Right lobe of liver (tissue), 6 donors: ENCODE measurements around the gene PSMA5. TPM values are rescaled to one million over a fixed set of nuclear protein-coding genes. Genes with fewer than 3 reads are reported as not detected.
A peak's percentile ranks its signal among the peaks of the same experiment; 100 is the strongest.

Source experiments
- ATAC-seq, 4 donors: fragments of 200-7000 bp; cut with Tn5 transposase; one replicate each; pipeline ENCODE4 v1.9.1; 2020; ENCODE audit warnings: mild to moderate bottlenecking in 4 of 4, moderate library complexity in 4 of 4
- DNase-seq, 3 donors: peaks; one replicate each; pipeline ENCODE4 v3.0.0-alpha.2; 2020
- H3K27ac ChIP-seq, 3 donors: fragments of 200-600 bp; one replicate each; pipeline ENCODE4 v1.8.0; 2022
- H3K27me3 ChIP-seq, 2 donors: fragments of 200-600 bp; one replicate each; pipeline ENCODE4 v1.8.0; 2022
- H3K36me3 ChIP-seq, 4 donors: fragments of 200-600 bp; sonication (generic) in 1 of 4; one replicate each; pipeline versions ENCODE4 v1.5.1 to v1.8.0; 2017 to 2022; ENCODE audit warnings: control low read depth in 1 of 4
- H3K4me1 ChIP-seq, 4 donors: fragments of 200-600 bp; sonication (generic) in 1 of 4; one replicate each; pipeline versions ENCODE4 v1.5.1 to v1.8.0; 2017 to 2022; ENCODE audit warnings: control low read depth in 1 of 4
- H3K4me3 ChIP-seq, 3 donors: fragments of 200-600 bp; one replicate each; pipeline ENCODE4 v1.8.0; 2022
- H3K9me3 ChIP-seq, 4 donors: fragments of 200-600 bp; sonication (generic) in 1 of 4; one replicate each; pipeline versions ENCODE4 v1.5.1 to v1.8.0; 2017 to 2022; ENCODE audit warnings: control low read depth in 1 of 4
- POLR2A ChIP-seq: fragments of 450-650 bp; IDR thresholded peaks from one replicate; pipeline ENCODE4 v1.6.1; 2017; ENCODE audit warnings: antibody characterized with exemption, mild to moderate bottlenecking
- WGBS: methylation state at CpG from one replicate; pipeline ENCODE4 v1.1.6; 2018; ENCODE audit warnings: low coverage, low lambda C conversion rate; ENCODE audit not compliant: insufficient coverage; ENCODE audit errors: missing lambda C conversion rate; 5-methylcytosine and 5-hydroxymethylcytosine counted together
- intact Hi-C, 2 donors: fragments of 100-400 bp; cut with DNase I; formaldehyde crosslinking; loops; one replicate each; pipeline versions ENCODE4 v1.11.2 to v1.14.1; 2022
- total RNA-seq, 6 experiments: library from RNA; depleted of rRNA in 2 of 6; stranded (reverse); fragments of >200 nt in 2 of 6; fragmentation: NEBNext Ultra II Directional in 3 of 6; extraction: Animal tissue kit (Norgen Biotek cat#: 25700) in 3 of 6; gene quantifications; one replicate each; pipeline versions ENCODE4 v1.1.0 to v1.2.4, GENCODE V29; 2016 to 2023
- TF ChIP-seq, protein P1 (sequence below), 4 donors: fragments of 200-600 bp in 3 of 4; fragments of 450-650 bp in 1 of 4; IDR thresholded peaks; one replicate each; pipeline versions ENCODE4 v1.5.1 to v1.8.0; 2016 to 2022; ENCODE audit warnings: antibody characterized with exemption in 4 of 4, mild to moderate bottlenecking in 2 of 4
- donor health status: DM: no; HTN: yes; CAD: no.
- donor health status: DM: no; HTN: no; CAD: no.
- donor health status: DM: no; HTN: no; CAD: no.
- donor health status: DM: no; HTN: yes; CAD: no.
- donor health status: DM: no; HTN: yes; CAD: no.

PSMA5 gene
- total RNA-seq, 6 experiments from 2014 or later = 38.8 to 83.5 (median 61.1) TPM

- ATAC-seq (peak in 1 of 4 donors; percentile 38), DNase-seq (no peak)
- intact Hi-C loops = no loop called here
- no peaks in the 10 kb centered on the region for H3K9me3 ChIP-seq
- peaks cover 0 to 5% (median 0%) of the 10 kb centered on the region in 4 donors for H3K4me1 ChIP-seq
- no peaks in the 10 kb centered on the region for H3K27me3 ChIP-seq
- no peaks in the 10 kb centered on the region for H3K36me3 ChIP-seq
- no peak overlapping the region for H3K4me3 ChIP-seq
- WGBS = 58% methylated on average over 2 of the region's 2 CpGs
- TF ChIP-seq POLR2A = no peak
- TF ChIP-seq, protein P1, sequence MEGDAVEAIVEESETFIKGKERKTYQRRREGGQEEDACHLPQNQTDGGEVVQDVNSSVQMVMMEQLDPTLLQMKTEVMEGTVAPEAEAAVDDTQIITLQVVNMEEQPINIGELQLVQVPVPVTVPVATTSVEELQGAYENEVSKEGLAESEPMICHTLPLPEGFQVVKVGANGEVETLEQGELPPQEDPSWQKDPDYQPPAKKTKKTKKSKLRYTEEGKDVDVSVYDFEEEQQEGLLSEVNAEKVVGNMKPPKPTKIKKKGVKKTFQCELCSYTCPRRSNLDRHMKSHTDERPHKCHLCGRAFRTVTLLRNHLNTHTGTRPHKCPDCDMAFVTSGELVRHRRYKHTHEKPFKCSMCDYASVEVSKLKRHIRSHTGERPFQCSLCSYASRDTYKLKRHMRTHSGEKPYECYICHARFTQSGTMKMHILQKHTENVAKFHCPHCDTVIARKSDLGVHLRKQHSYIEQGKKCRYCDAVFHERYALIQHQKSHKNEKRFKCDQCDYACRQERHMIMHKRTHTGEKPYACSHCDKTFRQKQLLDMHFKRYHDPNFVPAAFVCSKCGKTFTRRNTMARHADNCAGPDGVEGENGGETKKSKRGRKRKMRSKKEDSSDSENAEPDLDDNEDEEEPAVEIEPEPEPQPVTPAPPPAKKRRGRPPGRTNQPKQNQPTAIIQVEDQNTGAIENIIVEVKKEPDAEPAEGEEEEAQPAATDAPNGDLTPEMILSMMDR (IDR thresholded peaks at IDR 0.05) = no peak
- H3K27ac ChIP-seq = no peak overlapping the region
Measured at GRCh38 chr1:109385417-109385816, 40.8 kb downstream of the PSMA5 start.

DNA sequence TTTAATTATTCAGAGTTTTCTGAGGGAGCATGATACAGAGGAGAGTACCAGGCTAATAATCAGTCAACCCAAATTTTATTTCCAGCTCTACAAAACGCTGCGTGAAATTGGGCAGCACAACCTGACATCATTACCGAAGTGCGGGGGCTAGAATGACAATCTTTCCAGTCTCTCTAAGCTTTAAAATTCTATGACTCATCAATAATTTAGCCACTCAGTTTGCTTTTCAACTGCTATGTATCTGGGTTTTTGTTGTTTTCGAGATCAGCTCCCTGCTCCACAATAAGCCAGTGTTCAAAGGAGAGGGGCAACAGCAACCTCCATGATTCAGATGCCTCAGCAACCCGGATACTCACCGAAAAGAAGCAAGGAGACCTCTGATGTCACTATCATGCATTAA, 42.4 kb downstream of the PSMA5 start:
- peaks cover 0 to 5% (median 0%) of the 10 kb centered on the region in 4 donors for H3K4me1 ChIP-seq
- TF ChIP-seq POLR2A = no peak
- TF ChIP-seq, protein P1 (IDR thresholded peaks at IDR 0.05) = no peak
- 95% methylated on average over 7 of the region's 7 CpGs for WGBS
- no peaks in the 10 kb centered on the region for H3K9me3 ChIP-seq
- no peaks in the 10 kb centered on the region for H3K27me3 ChIP-seq
- no peak overlapping the region for H3K4me3 ChIP-seq
- no peaks in the 10 kb centered on the region for H3K36me3 ChIP-seq
- intact Hi-C loops = no loop called here
- ATAC-seq (no peak), DNase-seq (no peak)
- H3K27ac ChIP-seq = no peak overlapping the region

DNA sequence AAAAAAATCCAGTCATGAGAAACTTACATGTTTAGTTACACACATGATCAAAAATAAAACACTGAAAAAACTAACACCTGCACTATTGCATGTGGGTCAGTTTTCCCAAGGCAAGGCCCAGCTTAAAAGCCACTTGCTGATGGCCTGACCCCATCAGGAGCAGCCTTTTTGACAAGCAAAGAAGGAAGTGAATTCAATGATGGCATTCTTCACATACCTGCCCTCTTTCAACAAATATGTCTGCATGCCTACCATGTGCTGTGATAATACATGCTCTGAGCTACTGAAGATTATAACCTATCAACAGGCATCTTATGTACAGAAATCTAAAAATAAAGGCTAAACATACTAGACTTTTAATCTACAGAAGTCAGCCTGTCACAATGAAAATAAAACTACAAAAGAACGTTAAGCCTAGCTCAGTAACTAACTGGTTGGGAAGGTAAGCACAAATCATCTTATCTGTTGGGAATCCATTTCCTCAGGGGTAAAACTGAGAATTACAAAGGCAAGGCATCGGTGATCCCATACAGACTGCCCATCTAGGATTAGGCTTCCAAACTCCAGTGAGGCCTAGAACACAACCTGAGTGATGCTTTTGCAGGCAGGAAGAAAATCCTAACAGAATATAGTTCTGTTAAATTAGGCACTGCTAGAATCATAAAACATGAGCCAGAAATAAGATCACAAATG, 43.0 kb downstream of the PSMA5 start:
- H3K27me3 ChIP-seq = no peaks in the 10 kb centered on the region
- H3K36me3 ChIP-seq = no peaks in the 10 kb centered on the region
- ATAC-seq = no peak
- DNase-seq = no peak
- H3K4me1 ChIP-seq = peaks cover 0 to 5% (median 0%) of the 10 kb centered on the region in 4 donors
- no peaks in the 10 kb centered on the region for H3K9me3 ChIP-seq
- intact Hi-C loops = no loop called here
- no peak for TF ChIP-seq POLR2A
- TF ChIP-seq, protein P1 (IDR thresholded peaks at IDR 0.05) = no peak
- H3K4me3 ChIP-seq = no peak overlapping the region
- H3K27ac ChIP-seq = no peak overlapping the region
- 51% methylated on average over 2 of the region's 2 CpGs for WGBS

DNA sequence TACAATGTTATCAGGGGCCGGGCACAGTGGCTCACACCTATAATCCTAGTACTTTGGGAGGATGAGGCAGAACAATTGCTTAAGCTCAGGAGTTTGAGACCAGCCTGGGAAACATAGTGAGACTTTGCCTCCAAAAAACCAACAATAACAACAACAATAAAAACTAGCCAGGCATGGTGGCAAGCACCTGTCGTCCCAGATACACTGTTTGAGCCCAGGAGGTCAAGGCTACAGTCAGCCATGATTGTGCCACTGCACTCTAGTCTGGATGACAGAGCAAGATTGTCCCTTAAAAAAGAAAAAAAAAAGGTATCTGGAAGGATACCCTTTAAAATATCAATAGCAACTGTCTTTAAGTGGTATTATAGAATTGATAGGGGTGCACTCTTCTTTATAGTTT, 44.7 kb downstream of the PSMA5 start:
- no peak overlapping the region for H3K4me3 ChIP-seq
- no peak for DNase-seq
- peaks cover 0 to 13% (median 0%) of the 10 kb centered on the region in 4 donors for H3K4me1 ChIP-seq
- no peak for TF ChIP-seq POLR2A
- TF ChIP-seq, protein P1 (IDR thresholded peaks at IDR 0.05) = no peak
- H3K9me3 ChIP-seq = no peaks in the 10 kb centered on the region
- intact Hi-C loops = no loop called here
- H3K27me3 ChIP-seq = no peaks in the 10 kb centered on the region
- 57% methylated on average over 2 of the region's 2 CpGs for WGBS
- no peak overlapping the region for H3K27ac ChIP-seq
- peak in 1 of 4 donors; percentile 58 for ATAC-seq
- H3K36me3 ChIP-seq = no peaks in the 10 kb centered on the region
